HG03060 (cell line): Measurements from ENCODE around the gene IFIT1B.
A peak's percentile ranks its signal among the peaks of the same experiment; 100 is the strongest.
"Not testable (repeated sequence)": the region's sequence is repeated elsewhere in the genome, so short reads cannot be mapped to it uniquely, and the experiment has no call there.

Experiments
- ATAC-seq: cut with Tn5 transposase; IDR thresholded peaks from one replicate; pipeline ENCODE4 v1.9.1; 2021; ENCODE audit warnings: low read depth, moderate number of reproducible peaks; ENCODE audit not compliant: unreplicated experiment

Gene IFIT1B

GRCh38 chr10:89348481-89348880 is 29.4 kb upstream of the IFIT1B start:
- no peak for ATAC-seq

- no peak for ATAC-seq
These were observed 28.9 kb upstream of the IFIT1B start for GRCh38 chr10:89348975-89349374.

- not testable (repeated sequence) for ATAC-seq
These were observed 27.1 kb upstream of the IFIT1B start for GRCh38 chr10:89350631-89351315.

DNA sequence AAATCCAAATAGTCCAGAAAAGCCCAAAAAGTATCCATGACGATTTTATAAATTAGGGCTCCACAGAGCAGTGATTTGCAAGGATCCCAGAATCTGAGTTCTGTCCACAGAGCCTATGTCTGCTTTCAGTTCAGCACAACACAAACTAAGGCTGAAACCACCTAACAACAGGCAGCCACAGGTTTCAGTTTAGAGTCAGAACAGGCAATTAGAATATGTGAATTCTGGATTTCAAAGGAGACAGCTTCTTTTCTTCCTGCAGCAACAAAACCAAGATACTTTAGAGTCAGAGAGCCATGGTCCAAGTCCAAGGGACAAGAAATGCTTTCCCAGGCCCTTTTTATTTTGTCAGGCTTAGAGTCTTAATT is 26.5 kb upstream of the IFIT1B start:
- ATAC-seq: peak; percentile 65

- no peak for ATAC-seq
These were observed 25.9 kb upstream of the IFIT1B start for GRCh38 chr10:89351780-89352597.

DNA sequence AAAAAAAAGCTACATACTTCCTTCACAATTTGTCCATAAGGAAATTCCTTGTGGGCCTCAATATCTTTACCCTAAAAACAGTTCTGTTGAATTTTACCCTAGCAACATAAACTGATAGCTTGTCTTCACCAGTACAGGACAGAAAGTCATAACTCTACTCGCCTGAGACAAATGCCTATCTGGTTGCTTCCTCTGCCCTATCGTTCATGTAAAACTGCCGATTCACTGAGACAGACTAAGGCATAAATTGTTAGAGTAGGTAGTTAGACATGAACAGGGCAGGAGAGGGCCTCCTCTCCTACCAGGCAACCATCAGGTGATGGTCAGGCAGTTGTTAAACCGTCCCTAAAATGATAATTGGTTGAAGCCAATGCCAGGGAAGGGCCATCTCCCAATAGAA is 25.1 kb upstream of the IFIT1B start:
- ATAC-seq: no peak

DNA sequence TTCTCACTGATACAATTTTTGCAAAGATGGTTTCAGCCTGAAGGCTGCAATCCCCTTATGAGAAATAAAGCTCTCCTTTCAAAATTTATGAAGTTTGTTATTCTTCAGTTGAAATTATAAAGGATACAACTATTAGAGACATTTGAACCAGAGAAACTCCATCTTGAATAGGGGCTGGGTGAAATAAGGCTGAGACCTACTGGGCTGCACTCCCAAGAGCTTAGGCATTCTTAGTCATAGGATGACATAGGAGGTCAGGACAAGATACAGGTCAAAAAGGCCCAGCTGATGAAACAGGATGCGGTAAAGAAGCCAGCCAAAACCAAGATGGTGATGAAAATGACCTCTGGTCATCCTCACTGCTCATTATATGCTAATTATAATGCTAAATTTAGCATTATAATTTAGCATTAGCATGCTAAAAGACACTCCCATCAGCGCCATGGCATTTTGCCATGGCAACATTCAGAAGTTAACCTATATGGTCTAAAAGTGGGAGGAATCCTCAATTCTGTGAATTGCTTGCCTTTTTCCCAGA is 22.4 kb upstream of the IFIT1B start:
- no peak for ATAC-seq

DNA sequence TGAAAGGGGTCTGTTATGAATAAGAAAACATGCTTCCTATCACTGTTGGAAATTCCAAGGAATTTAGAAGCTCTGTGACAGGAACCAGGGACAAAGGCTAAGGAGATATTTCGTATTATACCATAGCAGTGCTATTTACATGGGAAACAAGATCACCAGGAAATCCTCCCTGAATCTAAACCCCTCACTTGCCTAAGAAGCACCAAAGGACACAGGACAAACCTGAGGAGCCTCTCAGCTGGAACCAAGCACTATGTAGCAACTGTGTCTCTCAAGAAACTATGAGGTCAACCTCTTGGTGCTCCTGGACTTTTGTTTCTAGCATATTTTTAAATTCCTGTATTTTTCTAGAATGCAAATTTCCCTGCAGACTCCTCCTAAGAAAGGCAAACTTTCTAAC is 20.8 kb upstream of the IFIT1B start:
- no peak for ATAC-seq

GRCh38 chr10:89357975-89358374 is 19.9 kb upstream of the IFIT1B start:
- ATAC-seq: no peak

DNA sequence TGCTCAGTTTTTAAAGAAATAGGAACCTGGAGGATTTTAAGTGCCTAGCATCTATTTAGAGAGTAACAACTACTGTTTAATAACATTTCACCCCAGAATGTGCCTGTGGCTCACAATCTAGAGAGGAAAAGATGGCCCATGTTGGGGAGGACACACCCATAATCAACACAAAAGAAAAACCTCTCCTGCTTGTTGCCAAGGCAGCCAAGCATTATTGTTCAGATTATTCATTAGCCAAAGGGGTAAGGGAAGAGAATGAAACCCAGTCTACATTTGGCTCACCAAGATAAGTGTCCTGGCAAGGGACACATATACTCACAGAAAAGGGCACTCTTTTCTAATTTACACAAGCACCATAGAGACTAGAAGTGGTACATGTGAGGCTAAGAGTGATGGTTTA is 17.7 kb upstream of the IFIT1B start:
- ATAC-seq: no peak

- no peak for ATAC-seq
These were observed 14.9 kb upstream of the IFIT1B start for GRCh38 chr10:89362929-89363328.

- no peak for ATAC-seq
These were observed 14.0 kb upstream of the IFIT1B start for GRCh38 chr10:89363729-89364442.

- no peak for ATAC-seq
These were observed 13.3 kb upstream of the IFIT1B start for GRCh38 chr10:89364531-89364930.

DNA sequence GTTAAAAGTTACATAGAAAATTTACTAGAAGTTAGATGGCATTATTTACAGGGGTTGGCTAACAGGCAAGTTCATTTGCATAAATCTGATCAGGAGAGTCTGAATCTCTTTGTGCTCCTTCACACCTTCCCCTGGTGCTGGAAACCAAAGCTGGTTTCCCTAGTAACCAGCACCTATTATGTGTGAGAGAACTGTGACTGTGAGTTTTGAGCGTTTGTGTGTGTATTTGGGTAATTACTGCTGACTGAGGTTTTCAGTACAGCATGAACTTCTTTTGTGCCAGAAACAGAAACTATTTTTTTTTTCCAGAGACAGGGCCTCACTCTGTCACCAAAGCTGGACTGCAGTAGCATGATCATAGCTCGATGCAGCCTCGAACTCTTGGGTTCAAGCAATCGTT is 10.3 kb upstream of the IFIT1B start:
- ATAC-seq: no peak

- ATAC-seq: no peak
These were observed 9.7 kb upstream of the IFIT1B start for GRCh38 chr10:89368129-89368528.

DNA sequence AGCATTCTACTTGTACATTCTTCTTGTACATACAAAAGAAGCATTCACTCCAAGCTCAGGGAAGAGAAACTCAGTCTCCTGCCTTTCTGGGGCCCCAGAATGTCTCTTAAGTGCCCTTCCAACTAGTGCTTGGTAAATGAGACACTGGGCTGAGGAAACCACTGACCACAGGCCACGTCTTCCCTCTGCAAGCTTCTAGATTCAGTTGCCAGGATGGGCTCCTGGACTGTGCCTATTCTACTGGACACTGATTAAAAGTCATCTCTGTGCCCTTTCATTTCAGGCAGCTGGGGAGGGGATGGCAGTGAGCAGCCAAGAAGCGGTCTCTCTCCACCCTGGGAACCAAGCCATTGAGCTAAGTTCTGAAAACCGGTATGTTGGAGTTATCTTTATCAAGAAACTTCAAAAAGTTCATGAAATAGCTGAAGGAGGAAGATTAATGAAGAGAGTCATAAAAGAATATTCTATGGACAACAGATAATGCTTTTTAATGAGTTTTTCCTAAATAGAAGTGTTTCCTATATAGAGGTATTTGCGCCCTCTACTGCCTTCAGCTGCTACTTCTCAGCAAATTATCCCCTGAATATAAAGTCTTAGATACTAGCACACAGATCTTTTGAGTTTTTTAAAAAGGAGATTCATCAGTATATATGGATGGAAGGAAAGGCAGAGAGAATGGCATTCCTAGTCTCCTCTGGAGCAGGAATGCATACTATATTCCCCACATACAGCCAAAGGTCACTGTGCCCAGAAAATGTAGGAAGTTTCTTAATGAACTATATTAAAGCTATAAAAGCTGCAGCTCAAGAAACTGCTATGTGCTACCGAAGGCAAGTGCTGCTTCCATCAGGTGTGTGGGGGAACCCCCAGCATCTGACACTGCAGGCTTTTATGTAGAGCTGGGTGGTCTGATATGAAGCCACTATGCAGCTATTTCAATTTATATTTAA is 8.4 kb upstream of the IFIT1B start:
- ATAC-seq: no peak

GRCh38 chr10:89371079-89371478 is 6.8 kb upstream of the IFIT1B start:
- no peak for ATAC-seq

GRCh38 chr10:89371987-89372386 is 5.9 kb upstream of the IFIT1B start:
- ATAC-seq: no peak

DNA sequence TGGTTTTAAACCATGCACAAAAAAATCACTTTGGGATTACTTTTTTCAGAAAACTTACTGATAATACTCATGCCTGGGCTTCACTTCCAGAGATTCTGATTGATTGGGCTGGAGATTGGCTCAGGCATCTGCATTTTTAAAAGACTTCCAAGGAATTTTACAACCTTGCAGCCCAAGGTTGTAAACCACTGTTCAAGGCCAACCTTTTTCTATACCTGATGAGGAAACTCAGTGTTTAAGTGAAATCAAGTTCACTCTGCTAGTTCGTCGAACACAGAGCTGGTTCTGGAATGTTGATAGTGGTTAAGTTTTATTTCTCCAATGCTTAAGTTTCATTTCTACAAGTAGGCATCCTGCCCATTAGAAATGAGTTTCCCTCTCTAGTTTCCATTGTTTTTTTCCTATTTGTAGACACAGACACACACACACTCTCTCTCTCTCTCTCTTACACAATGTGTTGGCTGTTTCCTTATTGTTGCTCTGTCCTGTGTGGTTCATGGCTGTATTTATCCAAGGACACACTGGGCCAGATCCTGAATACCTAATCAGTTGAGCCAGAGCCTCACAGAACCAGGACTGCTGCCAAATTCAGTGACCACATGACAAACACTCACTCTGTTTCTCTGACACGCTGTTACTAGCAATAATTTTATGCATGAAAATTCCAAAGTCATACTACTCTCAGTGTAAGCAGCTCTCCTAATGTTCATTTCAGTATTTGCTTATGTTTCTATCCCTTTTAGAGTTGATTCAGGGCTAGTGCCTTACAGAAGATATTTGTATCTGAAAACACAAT is 3.7 kb upstream of the IFIT1B start:
- ATAC-seq: no peak
